ENCODE measurements around the gene INPP5B.
A peak's percentile ranks its signal among the peaks of the same experiment; 100 is the strongest.

The INPP5B gene

DNA sequence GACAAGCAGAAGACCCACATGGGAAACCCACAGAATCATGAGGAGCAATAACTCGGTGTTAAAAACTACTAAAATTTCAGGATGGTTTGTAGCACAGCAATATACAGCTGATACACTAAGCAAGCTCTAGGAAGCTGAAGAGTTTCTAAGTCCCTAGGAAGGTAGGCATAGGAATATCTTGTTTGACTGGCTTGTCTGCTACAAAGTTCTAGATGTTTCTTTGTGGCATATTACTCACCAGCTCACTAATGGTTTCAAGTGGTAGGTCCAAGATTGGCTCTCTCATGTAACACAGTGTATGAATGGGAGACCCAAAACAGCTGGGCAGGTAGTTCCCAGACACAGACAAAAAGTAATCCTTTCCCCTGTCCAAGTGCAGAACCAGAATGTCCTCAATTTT lies 74.2 kb downstream of the INPP5B start:
- Mint-ChIP-seq H3K36me3 (ENCODE audit: low read depth) (peaks cover 51% of the 10 kb centered on the region), H3K4me1 (no peaks in the 10 kb centered on the region), H3K4me3 (no peak overlapping the region), H3K9me3 (no peaks in the 10 kb centered on the region), H3K27ac (no peak overlapping the region), H3K27me3 (ENCODE audit: low read depth) (no peaks in the 10 kb centered on the region)
- TF ChIP-seq, protein P1, sequence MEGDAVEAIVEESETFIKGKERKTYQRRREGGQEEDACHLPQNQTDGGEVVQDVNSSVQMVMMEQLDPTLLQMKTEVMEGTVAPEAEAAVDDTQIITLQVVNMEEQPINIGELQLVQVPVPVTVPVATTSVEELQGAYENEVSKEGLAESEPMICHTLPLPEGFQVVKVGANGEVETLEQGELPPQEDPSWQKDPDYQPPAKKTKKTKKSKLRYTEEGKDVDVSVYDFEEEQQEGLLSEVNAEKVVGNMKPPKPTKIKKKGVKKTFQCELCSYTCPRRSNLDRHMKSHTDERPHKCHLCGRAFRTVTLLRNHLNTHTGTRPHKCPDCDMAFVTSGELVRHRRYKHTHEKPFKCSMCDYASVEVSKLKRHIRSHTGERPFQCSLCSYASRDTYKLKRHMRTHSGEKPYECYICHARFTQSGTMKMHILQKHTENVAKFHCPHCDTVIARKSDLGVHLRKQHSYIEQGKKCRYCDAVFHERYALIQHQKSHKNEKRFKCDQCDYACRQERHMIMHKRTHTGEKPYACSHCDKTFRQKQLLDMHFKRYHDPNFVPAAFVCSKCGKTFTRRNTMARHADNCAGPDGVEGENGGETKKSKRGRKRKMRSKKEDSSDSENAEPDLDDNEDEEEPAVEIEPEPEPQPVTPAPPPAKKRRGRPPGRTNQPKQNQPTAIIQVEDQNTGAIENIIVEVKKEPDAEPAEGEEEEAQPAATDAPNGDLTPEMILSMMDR (IDR thresholded peaks at IDR 0.05; ENCODE audit: unreplicated experiment in 3 of 3), result no peak

DNA sequence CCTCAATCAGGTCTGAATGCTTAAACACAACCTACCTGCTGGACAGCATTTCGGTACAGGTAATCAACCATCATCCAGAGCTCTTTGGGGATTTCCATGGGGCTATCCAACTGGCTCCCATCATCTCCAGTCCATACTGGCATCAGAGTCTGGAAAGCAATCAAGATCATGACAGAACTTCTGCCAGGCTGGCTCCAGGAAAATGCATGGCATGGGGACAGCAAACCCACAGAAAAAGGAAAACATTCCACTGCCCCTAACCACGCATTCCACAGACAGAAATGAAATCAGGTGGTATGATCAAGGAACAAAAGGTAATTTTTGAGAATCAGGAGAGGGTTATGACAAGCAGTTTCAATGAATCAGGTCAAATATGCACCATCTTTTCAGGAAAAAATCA lies 78.4 kb downstream of the INPP5B start:
- Mint-ChIP-seq H3K4me1 (no peaks in the 10 kb centered on the region), H3K27me3 (ENCODE audit: low read depth) (no peaks in the 10 kb centered on the region), H3K4me3 (no peak overlapping the region), H3K36me3 (ENCODE audit: low read depth) (peaks cover 48% of the 10 kb centered on the region), H3K9me3 (no peaks in the 10 kb centered on the region), H3K27ac (no peak overlapping the region)
- TF ChIP-seq, protein P1 (IDR thresholded peaks at IDR 0.05; ENCODE audit: unreplicated experiment in 3 of 3), result no peak

DNA sequence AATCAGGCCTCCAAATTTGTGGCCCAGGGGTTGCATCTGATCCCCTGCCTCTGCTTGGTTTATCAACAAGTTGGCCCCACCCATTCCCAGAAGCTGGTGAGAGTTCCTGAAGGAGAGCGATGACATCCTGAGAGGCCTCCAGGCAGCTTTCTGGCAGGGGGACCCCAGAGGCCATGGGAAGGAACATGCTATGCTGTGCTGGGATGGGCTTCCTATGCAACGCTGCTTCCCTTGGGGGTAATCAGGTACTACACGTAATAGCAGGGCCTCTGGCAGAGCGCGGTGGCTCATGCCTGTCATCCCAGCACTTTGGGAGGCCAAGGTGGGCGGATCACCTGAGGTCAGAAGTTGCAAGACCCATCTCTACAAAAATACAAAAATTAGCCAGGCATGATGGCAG lies 79.1 kb downstream of the INPP5B start:
- Mint-ChIP-seq H3K27ac (no peak overlapping the region), H3K36me3 (ENCODE audit: low read depth) (peaks cover 42% of the 10 kb centered on the region), H3K27me3 (ENCODE audit: low read depth) (no peaks in the 10 kb centered on the region), H3K9me3 (no peaks in the 10 kb centered on the region), H3K4me3 (no peak overlapping the region), H3K4me1 (no peaks in the 10 kb centered on the region)
- TF ChIP-seq, protein P1 (IDR thresholded peaks at IDR 0.05; ENCODE audit: unreplicated experiment in 3 of 3), result no peak

DNA sequence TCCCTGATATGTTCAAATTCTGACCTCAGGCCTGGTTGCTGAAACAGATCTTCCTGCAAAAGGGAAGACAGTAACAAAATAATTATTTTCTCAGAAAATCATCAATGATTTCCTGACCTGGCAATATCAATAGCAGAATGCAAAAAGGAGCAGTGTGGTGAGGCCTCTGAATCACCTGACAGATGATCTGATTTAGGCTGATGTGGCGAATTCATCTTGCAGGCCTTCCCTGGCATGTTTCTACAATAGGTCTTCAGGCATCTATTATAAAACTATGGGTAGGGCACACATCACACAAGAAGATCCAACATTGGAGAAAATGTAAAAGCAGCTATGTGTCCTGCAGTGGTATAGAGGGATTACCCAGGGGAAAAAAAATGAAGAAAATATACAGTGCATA lies 80.4 kb downstream of the INPP5B start:
- Mint-ChIP-seq H3K9me3 (no peaks in the 10 kb centered on the region), H3K36me3 (ENCODE audit: low read depth) (peaks cover 45% of the 10 kb centered on the region), H3K27ac (no peak overlapping the region)

DNA sequence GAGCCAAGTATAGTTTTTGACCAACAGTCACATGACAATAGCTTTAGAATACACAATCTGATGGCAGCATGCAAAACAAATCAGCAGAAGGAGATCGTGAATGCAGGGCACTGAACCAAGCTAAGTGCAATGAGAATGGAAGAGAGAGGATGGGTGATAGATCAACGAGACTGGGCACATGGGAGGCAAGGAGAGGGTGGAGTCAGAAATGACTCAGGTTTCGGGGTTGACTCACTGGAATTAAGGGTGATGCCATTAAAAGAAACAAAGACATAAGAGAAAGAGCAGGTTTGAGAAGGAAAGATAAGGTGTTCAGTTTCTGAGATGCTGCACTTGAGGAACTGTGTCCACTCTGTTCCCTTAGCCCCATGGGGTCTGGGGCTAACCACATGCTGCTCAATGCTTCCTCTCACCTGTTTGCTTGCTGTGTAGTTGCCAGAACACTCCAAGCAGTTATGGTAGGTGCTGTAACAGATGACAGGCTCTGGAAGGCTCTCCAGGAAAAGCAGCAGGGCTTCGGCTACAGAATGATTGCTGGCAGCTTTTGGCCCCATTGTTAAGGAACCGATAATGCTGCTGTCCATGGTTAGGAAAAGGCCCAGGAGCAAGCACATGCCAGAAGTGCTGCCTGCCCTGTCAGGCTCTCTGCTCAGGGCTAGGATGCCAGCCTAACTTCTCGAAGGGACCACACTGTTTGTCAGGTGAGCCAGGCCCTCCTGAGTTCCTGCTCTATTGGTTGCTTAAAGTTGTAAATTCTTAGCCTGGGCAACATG lies 81.3 kb downstream of the INPP5B start:
- Mint-ChIP-seq H3K27me3 (ENCODE audit: low read depth) (no peaks in the 10 kb centered on the region), H3K36me3 (ENCODE audit: low read depth) (peaks cover 43% of the 10 kb centered on the region), H3K27ac (no peak overlapping the region), H3K9me3 (no peaks in the 10 kb centered on the region), H3K4me3 (no peak overlapping the region), H3K4me1 (no peaks in the 10 kb centered on the region)
- TF ChIP-seq, protein P1 (IDR thresholded peaks at IDR 0.05; ENCODE audit: unreplicated experiment in 3 of 3), result no peak

More for the DNA sequence above, 80.4 kb downstream of the INPP5B start:
- Mint-ChIP-seq H3K4me3 (no peak overlapping the region), H3K4me1 (no peaks in the 10 kb centered on the region), H3K27me3 (ENCODE audit: low read depth) (no peaks in the 10 kb centered on the region)
- TF ChIP-seq, protein P1 (IDR thresholded peaks at IDR 0.05; ENCODE audit: unreplicated experiment in 3 of 3), result no peak

DNA sequence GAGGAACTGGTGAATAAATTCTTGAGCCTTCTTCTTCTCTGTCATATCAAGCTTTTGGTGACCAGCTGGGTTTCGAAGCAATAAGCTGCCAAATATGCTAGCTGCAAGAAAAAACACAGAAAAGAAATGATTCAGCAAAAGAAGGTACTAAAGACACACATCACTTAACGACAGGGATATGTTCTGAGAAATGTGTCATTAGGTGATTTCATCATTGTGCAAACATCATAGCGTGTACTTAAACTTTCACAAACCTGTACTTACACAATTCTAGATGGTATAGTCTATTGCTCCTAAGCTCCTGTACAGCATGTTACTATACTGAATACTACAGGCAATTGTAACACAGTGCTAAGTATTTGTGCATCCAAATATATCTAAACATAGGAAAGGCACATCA lies 84.5 kb downstream of the INPP5B start:
- Mint-ChIP-seq H3K4me3 (peak overlapping the region; percentile 26 to 60 (median 60)), H3K27me3 (ENCODE audit: low read depth) (no peaks in the 10 kb centered on the region), H3K9me3 (no peaks in the 10 kb centered on the region), H3K27ac (no peak overlapping the region), H3K36me3 (ENCODE audit: low read depth) (peaks cover 31% of the 10 kb centered on the region), H3K4me1 (peaks cover 15% of the 10 kb centered on the region)
- TF ChIP-seq, protein P1 (IDR thresholded peaks at IDR 0.05; ENCODE audit: unreplicated experiment in 3 of 3), result no peak
